GM18867 (cell line): Measurements from ENCODE around the gene KDM6A.
"Not testable (repeated sequence)": the region's sequence is repeated elsewhere in the genome, so short reads cannot be mapped to it uniquely, and the experiment has no call there.

Experiments used
- ATAC-seq: cut with Tn5 transposase; IDR thresholded peaks from one replicate; pipeline ENCODE4 v1.9.1; 2021; ENCODE audit warnings: mild to moderate bottlenecking, moderate library complexity; ENCODE audit not compliant: unreplicated experiment

KDM6A gene

DNA sequence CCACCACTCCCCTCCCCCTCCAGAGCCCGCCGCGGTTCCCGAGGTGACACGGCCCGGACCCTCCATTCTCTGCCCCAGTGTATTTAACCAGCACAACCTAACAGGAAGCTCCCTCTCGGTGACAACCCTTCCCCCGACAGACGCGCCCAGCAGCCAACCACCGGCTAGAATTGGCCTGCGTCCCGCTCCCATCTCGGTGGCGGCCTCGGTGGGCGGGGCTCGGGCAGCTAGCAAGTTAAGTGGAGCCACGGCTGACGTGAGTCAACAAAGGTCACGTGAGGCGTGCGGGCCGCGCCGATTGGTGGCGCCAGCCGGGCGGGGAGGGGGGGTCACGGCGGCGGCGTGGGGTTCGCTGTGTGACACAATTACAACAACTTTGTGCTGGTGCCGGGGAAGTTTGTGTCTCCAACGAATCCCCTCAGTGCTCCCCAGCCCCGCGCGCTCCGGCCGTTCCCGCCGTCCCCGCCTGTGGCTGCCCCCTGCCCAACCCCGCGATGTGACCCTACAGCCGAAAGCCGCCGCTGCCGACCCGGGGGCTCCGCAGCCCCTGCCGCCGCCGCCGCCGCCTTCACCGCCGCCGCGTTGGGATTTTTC, at the start of gene KDM6A:
Gene KDM6A (plus strand): TSS at position 368 of the 594 bp plus-strand sequence. CDS start 364 bp downstream, outside the sequence.
- peak; percentile 88 for ATAC-seq

DNA sequence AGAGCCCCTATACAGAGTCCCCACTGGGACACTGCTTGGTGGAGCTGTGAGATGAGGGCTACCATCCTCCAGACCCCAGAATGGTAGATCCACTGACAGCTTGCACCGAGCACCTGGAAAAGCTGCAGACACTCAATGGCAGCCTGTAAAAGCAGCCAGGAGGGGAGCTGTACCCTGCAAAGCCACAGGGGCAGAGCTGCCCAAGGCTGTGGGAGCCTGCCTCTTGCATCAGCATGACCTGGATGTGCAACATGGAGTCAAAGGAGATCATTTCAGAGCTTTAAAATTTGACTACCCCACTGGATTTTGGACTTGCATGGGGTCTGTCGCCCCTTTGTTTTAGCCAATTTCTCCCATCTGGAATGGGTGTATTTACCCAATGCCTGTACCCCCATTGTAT, 49.8 kb upstream of the KDM6A start:
- ATAC-seq = not testable (repeated sequence)

DNA sequence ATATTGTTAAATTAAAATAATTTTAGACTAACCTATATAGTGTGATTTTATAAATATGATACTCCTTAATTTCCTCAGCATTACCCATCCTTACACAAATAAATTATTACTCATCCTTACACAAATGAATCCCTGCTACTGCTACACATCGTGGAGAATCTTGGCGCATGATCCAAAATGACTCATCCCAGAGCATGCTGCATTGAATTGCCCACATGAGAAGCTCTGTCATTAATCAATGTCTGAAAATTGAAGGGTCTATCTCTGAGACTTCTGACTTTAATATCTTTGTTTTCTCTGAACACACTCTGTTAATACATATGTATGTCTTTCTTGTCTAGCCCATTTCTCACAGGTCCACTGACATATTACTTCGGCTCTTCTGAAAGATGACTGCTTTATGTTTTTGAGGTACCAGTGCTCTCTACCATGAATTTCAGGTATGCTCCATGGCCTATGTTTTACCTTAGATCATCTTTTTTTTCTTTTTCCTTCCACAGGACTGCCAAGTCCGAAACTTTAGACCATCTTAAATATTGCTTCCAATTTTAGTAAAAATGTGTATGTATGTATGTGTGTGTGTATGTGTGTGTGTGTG, 44.9 kb upstream of the KDM6A start:
- ATAC-seq = no peak

DNA sequence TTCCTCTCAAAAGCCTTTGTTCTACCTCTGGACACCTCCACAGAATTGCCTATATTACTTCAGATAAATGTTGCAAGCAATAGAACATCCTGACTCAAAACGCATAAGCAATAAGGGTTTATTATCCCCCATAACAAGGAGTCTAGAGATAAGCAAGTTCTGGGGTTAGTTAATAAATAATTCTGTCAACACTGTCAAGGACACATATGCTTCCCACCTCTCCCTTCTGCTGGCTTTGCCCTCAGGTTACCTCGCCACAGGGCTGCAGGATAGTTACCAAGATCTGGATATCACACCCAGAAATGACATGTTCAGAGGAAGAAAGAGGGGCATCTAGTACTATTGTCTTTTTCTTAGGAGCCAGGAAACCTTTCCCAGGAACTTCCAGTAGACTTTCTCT, 43.2 kb upstream of the KDM6A start:
- ATAC-seq = no peak

DNA sequence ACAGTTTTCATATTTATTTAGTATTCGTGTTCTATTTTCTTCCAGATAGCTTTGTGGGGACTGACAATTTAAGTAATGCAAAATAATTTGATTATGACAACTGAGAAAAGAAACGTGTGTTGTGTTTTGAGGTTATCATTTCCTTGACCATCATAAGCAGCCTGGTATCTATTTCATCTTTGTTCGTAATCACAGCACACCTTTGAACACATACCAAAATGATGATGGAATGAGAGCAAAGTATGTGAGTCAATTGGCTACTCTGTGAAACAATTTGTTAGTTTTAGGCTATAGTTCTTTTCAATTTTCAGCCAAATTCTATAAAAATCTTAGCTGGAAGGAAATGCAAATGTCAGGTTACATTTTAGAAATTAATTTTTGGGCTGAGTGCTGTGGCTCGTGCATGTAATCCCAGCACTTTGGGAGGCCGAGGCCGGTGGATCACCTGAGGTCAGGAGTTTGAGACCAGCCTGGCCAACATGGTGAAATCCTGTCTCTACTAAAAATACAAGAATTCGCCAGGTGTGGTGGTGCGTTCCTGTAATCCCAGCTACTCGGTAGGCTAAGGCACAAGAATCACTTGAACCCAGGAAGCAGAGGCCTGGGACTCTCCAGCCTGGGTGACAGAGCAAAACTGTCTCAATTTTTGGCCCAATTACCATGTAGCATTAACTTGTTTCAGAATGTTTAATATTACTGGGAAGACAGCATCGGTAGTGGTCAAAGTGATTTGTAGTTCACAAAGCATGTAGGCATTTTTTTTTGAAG, 30.3 kb upstream of the KDM6A start:
- ATAC-seq = no peak

DNA sequence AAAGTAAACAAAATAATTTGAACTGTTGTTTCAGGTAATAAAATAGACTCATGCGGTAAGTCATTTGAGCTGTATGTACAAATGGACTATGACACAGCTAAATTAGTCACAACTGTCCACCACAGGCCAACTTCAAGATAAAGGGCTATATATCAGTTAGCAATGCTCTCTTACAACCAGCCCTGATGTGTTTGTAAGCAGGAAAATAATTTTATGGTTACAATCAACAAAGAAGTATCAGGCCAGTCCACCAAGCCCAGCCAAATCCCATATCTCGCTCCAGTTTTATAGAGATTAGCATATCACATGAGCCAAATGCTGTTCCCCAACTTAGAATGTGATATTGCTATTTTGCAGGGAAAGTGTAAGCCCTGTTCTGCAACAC, 29.7 kb upstream of the KDM6A start:
- no peak for ATAC-seq

DNA sequence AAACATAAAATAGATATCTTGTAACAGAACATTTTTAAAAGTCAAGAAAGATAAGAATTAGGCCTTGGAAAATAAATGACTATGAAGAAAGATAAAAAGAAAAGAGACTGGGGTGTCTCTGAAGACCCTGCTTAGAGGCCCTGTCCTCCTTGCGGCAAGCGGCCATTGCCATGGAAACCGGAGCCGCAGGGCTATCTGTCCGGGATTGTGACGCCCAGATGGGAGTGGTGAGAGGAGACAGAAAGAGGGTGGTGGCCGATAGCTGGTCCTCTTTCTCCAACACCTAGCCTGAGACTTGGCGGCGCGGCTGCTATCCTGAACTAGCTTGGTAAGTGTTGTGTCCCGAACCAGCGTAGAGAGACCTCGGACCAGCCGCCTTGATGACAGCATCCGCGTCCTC, 29.2 kb upstream of the KDM6A start, which contains the start of gene DUSP21:
Gene DUSP21 (plus strand): TSS at position 269 of the 400 bp plus-strand sequence. CDS start 112 bp downstream, at position 381.
- no peak for ATAC-seq

DNA sequence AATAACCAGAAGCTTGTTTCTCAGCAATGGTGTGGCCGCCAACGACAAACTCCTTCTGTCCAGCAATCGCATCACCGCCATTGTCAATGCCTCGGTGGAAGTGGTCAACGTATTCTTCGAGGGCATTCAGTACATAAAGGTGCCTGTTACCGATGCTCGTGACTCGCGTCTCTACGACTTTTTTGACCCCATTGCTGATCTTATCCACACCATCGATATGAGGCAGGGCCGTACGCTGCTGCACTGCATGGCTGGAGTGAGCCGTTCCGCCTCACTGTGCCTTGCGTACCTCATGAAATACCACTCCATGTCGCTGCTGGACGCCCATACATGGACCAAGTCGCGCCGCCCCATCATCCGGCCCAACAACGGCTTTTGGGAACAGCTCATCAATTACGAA, 28.8 kb upstream of the KDM6A start:
- no peak for ATAC-seq

DNA sequence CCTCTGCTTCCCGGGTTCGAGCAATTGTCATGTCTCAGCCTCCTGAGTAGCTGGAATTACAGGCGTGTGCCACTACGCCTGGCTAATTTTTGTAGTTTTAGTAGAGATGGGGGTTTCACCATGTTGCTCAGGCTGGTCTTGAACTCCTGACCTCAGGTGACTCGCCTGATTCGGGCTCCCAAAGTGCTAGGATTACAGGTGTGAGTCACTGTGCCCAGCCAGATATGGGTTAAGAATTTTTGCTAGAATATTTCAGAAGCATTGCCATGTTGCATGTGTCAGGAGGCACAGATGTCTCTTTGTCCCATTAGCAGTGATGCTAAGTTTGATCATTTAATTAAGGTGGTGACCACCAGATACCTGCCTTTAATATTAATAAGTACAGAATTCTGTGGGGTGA, 22.1 kb upstream of the KDM6A start:
- not testable (repeated sequence) for ATAC-seq

DNA sequence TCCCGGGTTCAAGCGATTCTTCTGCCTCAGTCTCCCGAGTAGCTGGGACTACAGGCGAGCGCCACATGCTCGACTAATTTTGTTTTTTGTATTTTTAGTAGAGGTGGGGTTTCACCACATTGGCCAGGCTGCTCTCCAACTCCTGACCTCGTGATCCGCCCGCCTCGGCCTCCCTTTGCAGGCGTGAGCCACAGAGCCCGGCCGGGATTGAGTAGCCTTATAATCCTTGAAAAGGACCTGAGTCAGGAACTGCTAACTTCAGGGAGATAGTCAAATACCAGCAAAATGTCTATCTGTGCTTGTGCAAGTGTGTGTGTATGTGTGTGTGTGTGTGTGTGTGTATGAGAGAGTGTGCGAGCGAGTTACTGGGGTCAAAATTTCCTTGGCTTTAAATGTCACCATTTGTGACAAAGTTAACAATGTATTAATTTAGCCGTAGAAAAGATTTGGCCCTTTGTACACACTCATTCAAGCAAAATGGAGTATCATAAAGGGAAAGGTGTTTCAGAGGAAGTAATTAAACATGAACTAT, 1.8 kb upstream of the KDM6A start:
- ATAC-seq = no peak

DNA sequence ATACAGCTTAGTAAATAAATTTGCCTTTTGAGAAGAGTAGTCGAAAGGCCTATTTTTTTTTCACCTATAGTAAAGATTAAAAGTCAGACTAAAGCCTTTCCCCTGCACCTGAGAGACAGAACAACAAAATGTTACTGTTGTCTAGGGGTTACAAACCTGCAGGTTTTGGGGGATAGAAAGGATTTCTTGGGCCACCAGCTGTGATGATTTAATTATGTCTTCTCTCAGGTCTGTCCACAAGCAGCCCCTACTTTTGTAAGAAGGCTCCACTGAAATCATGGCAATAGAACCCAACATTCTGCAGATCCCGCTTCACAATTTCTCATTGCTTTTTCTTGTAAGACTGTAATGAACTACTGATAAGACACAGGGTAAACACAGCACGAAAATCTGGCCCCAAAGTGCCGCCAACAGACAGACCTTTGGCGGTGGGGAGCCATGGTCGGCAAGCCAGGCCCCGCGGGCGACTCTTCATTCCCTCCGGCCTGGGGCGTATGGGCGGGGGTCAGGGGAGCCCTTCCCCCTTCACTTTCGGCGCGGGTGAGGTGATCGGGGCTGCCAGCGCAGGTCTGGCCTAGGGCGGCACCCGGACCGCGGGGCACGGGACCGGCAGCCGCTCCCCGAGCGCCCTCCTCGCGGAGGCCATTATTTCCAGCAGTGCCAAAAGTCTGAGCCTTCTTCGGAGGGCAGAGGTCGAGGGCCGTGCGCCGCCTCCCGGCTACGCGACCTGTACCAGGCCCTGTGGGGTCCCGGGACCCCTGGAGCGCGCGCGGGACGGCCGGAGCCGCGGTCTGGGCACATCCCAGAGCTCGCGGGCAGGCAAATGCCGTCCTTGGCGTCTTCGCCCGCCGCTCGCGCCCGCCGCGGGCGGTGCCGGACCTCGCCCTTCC, 812 bp upstream of the KDM6A start:
- ATAC-seq = peak; percentile 31

DNA sequence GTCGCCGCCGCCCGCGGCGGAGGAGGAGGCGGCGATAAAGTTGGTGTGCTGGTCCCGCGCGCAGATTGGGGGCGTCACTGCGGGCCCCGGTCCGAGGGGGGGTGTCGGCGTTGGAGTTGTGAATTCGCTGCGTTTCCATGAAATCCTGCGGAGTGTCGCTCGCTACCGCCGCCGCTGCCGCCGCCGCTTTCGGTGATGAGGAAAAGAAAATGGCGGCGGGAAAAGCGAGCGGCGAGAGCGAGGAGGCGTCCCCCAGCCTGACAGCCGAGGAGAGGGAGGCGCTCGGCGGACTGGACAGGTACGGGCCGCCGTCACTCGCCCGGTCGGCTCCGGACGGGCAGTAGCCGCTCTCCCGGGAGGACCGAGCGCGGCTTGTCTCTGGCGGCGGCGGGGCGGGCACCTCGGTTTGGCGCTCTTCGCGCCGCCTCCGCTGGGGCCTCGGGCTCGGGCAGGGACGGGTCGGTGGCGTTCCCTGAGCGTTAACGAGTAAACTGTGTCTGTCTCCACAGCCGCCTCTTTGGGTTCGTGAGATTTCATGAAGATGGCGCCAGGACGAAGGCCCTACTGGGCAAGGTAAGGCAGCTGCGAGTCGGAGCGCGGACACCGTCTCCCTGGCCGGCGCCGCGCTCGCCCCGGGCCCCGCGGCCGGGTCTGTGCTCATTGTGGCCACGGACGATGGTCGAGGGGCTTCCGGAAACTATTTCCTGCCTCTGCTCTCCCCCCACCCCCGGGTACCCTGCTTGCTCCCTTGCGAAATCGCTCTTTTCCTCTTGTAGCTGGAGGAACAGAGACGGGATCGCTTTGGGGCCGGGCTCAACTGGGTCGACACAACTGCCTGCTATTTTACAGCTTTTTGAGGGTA, 658 bp downstream of the KDM6A start:
- peak; percentile 14 for ATAC-seq

DNA sequence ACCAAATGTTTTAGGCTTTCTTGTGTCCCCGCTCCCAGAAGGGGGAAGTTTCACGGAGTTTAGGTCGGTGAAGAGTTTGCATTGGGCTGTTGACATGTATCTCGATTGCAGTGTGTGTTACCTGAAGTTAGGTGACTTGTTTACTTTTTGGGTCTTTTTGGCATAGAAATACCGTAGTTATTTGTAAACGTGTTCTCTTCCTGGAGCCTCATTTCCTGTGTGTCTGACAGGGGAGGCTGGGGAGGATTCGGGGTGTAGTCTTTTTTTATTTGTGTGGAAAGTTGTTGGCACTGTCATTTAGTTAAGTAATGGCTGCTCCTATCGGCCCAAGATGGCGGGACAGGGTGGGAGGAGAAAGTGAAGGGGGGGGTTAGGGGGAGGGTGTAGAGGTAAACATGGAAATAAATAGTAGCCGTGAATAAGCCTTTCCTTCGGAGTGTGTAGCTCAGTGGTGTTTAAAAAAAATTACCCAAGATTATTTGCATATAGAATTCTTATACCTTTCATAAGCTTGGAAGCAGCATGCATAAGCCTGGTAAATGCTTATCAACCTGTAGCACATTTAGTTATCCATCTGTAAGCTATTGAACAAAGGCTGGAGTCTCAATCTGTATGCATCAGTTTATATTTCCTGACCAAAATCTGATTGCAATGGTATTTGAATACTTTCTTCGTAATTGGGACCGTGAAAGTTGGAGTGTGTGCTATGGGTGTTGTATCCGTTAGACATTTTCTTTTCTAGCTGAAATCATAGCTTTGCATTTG, 1.6 kb downstream of the KDM6A start:
- ATAC-seq = no peak

DNA sequence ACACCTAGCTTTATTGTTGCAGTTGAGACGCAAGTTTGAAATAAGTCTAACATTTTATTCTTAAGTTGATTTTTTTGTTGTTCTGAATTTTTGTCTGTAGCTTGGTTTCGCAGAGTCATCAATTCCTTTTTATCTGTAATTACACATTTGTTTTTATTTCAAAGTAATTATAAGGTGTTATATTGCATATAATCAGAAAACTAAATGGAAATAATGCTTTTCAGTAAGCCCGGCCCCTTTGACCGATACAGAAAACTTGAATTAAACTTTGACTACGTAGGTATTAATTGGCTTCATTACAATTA, 2.1 kb downstream of the KDM6A start:
- ATAC-seq = no peak

DNA sequence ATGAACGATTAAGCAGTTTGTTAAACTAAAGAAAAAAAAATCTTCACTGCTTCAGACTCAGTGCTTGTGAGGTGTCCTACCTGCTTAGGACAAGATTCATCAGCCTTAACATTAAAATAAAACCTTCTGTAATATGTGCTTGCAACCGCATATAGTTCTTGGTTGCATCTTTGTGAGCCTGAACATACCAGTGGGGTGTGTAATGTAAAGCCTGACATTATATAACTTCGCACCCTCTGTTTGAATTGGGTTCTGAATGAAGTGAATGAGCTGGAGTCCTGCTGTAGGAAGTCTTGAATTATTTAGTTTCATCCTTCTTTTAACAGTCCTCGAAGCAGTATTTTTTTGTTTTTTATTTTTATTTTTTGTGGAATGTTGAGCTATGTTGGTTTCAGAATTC, 3.1 kb downstream of the KDM6A start:
- no peak for ATAC-seq

DNA sequence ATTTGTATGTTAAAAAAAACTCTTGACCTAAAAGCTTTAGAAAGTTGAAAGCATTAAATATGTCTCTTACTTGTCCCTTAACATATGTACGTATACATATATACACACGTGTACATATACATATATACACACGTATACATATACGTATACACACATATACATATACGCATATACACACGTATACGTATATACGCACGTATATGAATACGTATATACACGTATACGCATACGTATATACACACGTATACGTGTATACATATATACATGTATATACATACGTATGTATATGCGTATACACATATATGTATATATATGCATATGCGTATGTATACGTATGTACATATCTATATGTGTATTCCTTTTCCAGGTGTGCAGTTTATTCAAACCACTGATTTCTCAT, 3.8 kb downstream of the KDM6A start:
- no peak for ATAC-seq

DNA sequence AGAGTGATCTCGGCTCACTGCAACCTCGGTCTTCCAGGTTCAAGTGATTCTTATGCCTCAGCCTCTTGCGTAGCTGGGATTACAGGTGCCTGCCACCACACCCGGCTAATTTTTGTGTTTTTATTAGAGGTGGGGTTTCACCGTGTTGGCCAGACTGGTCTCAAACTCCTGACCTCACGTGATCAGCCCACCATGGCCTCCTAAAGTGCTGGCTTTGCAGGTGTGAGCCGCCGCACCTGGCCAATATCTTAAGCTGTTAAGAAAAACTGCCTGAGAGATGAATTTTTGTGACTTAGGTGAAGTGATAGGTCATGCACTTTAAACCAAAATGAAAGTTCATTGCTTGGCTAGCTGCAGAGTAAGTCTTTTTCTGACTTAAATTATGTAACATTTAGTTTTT, 5.8 kb downstream of the KDM6A start:
- ATAC-seq = no peak

DNA sequence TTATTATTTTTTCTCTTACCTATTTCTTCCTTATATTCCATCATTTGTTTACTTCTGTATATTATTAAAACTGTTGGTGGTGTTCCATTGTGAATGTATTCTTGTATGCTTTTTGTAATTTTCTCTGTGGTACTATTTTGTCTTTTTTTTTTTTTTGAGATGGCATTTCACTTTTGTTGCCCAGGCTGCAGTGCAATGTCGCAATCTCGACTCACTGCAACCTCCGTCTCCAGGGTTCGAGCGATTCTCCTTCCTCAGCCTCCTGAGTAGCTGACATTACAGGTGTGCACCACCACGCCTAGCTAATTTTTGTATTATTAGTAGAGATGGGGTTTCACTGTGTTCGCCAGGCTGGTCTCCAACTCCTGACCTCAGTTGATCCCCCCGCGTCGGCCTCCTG, 8.6 kb downstream of the KDM6A start:
- ATAC-seq = no peak

DNA sequence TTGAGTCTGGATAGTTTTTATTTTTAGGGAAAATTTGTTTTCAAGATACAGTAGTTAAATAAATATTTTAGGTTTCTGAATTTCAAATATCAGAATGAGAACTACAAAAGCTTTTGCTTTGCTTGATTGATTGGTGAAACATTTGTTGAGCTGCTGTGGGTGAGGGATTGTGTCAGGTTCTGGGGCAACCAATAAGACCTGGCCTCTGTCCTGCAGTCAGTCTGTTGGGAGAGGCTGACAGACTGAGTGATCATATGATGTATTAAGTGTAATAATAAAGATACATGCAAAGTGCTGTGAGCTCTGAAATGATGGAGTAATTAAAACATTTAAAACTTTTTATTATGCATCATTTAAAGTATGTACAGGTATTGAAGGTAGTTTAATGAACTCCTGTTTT, 9.6 kb downstream of the KDM6A start:
- ATAC-seq = no peak
